HG02678 (cell line): Measurements from ENCODE around the gene COMT.

Source experiments
- ATAC-seq: cut with Tn5 transposase; IDR thresholded peaks from one replicate; pipeline ENCODE4 v1.9.1; 2021; ENCODE audit warnings: mild to moderate bottlenecking, moderate library complexity; ENCODE audit not compliant: unreplicated experiment

The COMT gene

GRCh38 chr22:20009018-20009491 lies 67.5 kb downstream of the COMT start:
- ATAC-seq: no peak

GRCh38 chr22:20009582-20010306 lies 68.2 kb downstream of the COMT start:
- ATAC-seq: no peak

- no peak for ATAC-seq
Observed at GRCh38 chr22:20010307-20011122, 68.9 kb downstream of the COMT start.

- ATAC-seq: no peak
Observed at GRCh38 chr22:20011123-20011992, 69.8 kb downstream of the COMT start.

- ATAC-seq: no peak
Observed at GRCh38 chr22:20011993-20012740, 70.6 kb downstream of the COMT start.

- ATAC-seq: no peak
Observed at GRCh38 chr22:20012741-20013331, 71.3 kb downstream of the COMT start.

GRCh38 chr22:20013382-20013871 lies 71.9 kb downstream of the COMT start:
- ATAC-seq: no peak

- ATAC-seq: no peak
Observed at GRCh38 chr22:20014526-20015186, 73.1 kb downstream of the COMT start.

GRCh38 chr22:20015187-20015625 lies 73.6 kb downstream of the COMT start:
- no peak for ATAC-seq

- no peak for ATAC-seq
Observed at GRCh38 chr22:20015971-20016733, 74.6 kb downstream of the COMT start.

- ATAC-seq: peak; percentile 59
Observed at GRCh38 chr22:20016734-20017621, 75.4 kb downstream of the COMT start, which contains the start of gene ARVCF. ARVCF (minus strand) TSS chr22:20016823; CDS start chr22:19990794, 26,029 bp downstream.

GRCh38 chr22:20017622-20017958 lies 76.0 kb downstream of the COMT start:
- ATAC-seq: no peak

GRCh38 chr22:20018001-20018400 lies 76.4 kb downstream of the COMT start:
- no peak for ATAC-seq
